Transverse colon (tissue), 4 donors: ENCODE data around the gene FSD1.

Experiments
- EP300 ChIP-seq: sonication (generic); formaldehyde crosslinking; IDR thresholded peaks from one replicate; pipeline ENCODE4 v1.6.1; 2017; ENCODE audit warnings: antibody characterized with exemption, low read depth
- POLR2A ChIP-seq: fragments of 450-650 bp; IDR thresholded peaks from one replicate; pipeline ENCODE4 v1.6.1; 2016; ENCODE audit warnings: antibody characterized with exemption, mild to moderate bottlenecking, moderate library complexity
- POLR2AphosphoS5 ChIP-seq, 3 donors: sonication (generic); formaldehyde crosslinking; IDR thresholded peaks; one replicate each; pipeline ENCODE4 v1.6.1; 2016; ENCODE audit warnings: antibody characterized with exemption in 3 of 3
- TF ChIP-seq, protein P1 (sequence below), 5 experiments: fragments of 200-600 bp in 3 of 5; fragments of 450-650 bp in 2 of 5; sonication (generic) in 3 of 5; IDR thresholded peaks; 1 replicate in 2 of 5; 2 replicates in 3 of 5; pipeline ENCODE4 v1.5.1; 2016 to 2017; ENCODE audit warnings: antibody characterized with exemption in 5 of 5, inconsistent platforms in 3 of 5, mild to moderate bottlenecking in 2 of 5, moderate library complexity in 1 of 5

DNA sequence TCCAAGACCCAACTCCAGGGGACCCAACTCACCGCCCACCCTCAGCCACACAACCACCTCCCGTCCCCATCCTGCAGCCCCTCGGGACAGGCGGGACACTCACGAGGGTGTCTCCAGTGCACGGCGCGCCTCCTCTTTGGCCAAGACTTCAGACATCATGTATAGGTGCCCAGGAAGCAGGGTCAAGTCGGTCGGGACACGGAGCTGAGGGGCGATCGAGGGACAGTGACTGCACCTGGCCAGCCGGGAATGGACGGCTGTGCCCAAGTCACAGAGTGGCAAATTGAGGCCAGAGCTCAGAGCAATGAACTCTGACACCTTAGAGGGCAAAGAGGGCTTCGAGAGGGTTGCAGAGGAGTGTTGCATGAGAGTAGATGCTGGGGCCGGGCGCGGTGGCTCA, 25.5 kb downstream of the FSD1 start:
- no peak for TF ChIP-seq POLR2A
- TF ChIP-seq, protein P1, sequence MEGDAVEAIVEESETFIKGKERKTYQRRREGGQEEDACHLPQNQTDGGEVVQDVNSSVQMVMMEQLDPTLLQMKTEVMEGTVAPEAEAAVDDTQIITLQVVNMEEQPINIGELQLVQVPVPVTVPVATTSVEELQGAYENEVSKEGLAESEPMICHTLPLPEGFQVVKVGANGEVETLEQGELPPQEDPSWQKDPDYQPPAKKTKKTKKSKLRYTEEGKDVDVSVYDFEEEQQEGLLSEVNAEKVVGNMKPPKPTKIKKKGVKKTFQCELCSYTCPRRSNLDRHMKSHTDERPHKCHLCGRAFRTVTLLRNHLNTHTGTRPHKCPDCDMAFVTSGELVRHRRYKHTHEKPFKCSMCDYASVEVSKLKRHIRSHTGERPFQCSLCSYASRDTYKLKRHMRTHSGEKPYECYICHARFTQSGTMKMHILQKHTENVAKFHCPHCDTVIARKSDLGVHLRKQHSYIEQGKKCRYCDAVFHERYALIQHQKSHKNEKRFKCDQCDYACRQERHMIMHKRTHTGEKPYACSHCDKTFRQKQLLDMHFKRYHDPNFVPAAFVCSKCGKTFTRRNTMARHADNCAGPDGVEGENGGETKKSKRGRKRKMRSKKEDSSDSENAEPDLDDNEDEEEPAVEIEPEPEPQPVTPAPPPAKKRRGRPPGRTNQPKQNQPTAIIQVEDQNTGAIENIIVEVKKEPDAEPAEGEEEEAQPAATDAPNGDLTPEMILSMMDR (IDR thresholded peaks at IDR 0.05) = no peak
- no peak for TF ChIP-seq POLR2AphosphoS5 (IDR thresholded peaks at IDR 0.05)
- no peak for TF ChIP-seq EP300
